ENCODE data around the gene MYO1D.

Gene MYO1D

DNA sequence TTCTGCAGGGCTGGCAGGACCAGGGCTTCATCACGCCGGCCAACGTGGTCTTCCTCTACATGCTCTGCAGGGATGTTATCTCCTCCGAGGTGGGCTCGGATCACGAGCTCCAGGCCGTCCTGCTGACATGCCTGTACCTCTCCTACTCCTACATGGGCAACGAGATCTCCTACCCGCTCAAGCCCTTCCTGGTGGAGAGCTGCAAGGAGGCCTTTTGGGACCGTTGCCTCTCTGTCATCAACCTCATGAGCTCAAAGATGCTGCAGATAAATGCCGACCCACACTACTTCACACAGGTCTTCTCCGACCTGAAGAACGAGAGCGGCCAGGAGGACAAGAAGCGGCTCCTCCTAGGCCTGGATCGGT lies 388.8 kb downstream of the MYO1D start:
- DNase-seq (ENCODE audit: low read depth) = no peak
- peak overlapping the region; percentile 60 for H3K4me3 ChIP-seq (ENCODE audit: low read length)
- TF ChIP-seq, protein P1, sequence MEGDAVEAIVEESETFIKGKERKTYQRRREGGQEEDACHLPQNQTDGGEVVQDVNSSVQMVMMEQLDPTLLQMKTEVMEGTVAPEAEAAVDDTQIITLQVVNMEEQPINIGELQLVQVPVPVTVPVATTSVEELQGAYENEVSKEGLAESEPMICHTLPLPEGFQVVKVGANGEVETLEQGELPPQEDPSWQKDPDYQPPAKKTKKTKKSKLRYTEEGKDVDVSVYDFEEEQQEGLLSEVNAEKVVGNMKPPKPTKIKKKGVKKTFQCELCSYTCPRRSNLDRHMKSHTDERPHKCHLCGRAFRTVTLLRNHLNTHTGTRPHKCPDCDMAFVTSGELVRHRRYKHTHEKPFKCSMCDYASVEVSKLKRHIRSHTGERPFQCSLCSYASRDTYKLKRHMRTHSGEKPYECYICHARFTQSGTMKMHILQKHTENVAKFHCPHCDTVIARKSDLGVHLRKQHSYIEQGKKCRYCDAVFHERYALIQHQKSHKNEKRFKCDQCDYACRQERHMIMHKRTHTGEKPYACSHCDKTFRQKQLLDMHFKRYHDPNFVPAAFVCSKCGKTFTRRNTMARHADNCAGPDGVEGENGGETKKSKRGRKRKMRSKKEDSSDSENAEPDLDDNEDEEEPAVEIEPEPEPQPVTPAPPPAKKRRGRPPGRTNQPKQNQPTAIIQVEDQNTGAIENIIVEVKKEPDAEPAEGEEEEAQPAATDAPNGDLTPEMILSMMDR (conservative IDR thresholded peaks at IDR 0.05; ENCODE audit: low read depth, low read length) = no peak

DNA sequence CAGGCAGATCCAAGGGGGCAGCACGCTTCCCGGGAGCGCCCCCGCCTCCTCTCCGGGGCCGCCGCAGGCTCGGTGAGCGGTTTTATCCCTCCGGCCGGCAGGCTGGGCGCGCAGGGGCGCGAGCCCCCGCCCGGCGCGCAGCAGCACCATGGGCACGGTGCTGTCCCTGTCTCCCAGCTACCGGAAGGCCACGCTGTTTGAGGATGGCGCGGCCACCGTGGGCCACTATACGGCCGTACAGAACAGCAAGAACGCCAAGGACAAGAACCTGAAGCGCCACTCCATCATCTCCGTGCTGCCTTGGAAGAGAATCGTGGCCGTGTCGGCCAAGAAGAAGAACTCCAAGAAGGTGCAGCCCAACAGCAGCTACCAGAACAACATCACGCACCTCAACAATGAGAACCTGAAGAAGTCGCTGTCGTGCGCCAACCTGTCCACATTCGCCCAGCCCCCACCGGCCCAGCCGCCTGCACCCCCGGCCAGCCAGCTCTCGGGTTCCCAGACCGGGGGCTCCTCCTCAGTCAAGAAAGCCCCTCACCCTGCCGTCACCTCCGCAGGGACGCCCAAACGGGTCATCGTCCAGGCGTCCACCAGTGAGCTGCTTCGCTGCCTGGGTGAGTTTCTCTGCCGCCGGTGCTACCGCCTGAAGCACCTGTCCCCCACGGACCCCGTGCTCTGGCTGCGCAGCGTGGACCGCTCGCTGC lies 389.3 kb downstream of the MYO1D start:
- peak overlapping the region; percentile 60 for H3K4me3 ChIP-seq (ENCODE audit: low read length)
- TF ChIP-seq, protein P1 (conservative IDR thresholded peaks at IDR 0.05; ENCODE audit: low read depth, low read length) = no peak
- no peak for DNase-seq (ENCODE audit: low read depth)

DNA sequence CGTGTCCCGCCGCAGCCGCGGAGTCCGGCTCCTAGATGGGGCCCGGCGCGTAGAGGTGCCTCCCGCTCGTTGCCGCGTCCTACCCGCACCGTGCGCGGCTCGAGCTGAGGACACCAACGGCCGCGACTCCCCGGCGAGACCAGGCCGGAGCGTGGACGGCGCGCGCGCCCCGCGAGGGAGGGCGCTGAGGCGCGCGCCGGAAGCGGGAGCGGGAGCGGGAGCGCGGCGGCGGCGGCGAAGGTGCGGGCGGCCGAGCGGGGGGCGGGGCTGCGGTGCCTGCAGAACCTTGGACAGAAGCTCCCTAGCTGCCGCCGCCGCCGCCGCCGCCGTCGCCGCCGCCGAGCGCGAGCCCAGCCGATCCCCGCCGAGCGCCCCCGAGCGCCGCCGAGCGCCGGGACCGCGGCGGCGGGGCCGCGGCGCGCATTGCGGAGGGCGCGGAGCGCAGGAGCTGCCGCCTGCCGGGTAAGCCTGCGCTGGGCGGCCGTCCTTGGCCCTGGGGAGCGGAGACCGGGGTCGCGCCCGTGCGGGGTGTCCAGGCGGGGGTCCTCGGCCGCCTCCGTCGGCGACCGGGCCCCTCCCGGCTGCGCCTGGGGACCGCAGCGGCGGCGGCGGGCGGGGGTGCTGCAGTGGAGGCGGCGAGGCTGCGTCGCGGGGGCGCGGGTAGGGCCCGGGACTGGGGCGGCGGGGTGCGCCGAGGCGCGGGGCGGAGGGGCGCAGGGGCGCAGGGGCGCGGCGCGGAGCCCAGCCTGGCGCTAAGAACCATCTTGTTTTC lies 390.0 kb downstream of the MYO1D start, which contains the start of gene CDK5R1:
CDK5R1 (plus strand) TSS at position 293 of the 772 bp plus-strand sequence. CDS start 628 bp downstream, outside the sequence.
- TF ChIP-seq, protein P1 (conservative IDR thresholded peaks at IDR 0.05; ENCODE audit: low read depth, low read length) = no peak
- peak within 1 kb of the TSS; percentile 60 for H3K4me3 ChIP-seq (ENCODE audit: low read length)
- no peak for DNase-seq (ENCODE audit: low read depth)

DNA sequence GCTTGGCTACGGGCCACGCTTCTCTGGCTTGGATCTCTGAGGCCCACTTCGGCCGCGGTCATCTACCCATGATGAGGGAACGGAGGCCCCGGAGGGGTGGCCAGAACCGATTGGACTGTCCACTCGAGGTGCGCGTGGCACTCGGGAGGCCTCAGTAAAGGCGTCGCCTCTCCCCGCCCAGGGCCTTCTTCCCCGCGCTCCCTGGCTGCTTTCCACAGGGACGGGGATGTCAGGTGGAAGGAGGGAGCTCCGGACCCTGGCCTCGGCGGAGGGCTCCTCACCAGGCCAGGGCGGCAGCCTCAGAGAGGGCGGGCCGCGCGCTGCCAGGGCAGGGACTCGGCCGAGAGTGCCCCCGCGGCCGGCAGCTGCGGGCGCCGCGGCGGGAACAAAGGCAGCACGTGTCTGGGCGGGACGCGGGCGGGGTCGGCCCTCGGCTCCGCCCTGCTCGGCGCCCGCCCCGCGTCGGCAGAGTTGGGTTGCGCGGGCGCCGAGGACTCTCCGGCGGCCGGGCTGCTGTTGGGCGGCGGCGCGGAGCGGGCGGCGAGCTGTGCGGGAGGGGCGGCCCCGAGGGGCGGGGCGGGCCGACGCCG lies 390.7 kb downstream of the MYO1D start:
- TF ChIP-seq, protein P1 (conservative IDR thresholded peaks at IDR 0.05; ENCODE audit: low read depth, low read length) = no peak
- peak overlapping the region; percentile 40 for H3K4me3 ChIP-seq (ENCODE audit: low read length)
- DNase-seq (ENCODE audit: low read depth) = no peak

DNA sequence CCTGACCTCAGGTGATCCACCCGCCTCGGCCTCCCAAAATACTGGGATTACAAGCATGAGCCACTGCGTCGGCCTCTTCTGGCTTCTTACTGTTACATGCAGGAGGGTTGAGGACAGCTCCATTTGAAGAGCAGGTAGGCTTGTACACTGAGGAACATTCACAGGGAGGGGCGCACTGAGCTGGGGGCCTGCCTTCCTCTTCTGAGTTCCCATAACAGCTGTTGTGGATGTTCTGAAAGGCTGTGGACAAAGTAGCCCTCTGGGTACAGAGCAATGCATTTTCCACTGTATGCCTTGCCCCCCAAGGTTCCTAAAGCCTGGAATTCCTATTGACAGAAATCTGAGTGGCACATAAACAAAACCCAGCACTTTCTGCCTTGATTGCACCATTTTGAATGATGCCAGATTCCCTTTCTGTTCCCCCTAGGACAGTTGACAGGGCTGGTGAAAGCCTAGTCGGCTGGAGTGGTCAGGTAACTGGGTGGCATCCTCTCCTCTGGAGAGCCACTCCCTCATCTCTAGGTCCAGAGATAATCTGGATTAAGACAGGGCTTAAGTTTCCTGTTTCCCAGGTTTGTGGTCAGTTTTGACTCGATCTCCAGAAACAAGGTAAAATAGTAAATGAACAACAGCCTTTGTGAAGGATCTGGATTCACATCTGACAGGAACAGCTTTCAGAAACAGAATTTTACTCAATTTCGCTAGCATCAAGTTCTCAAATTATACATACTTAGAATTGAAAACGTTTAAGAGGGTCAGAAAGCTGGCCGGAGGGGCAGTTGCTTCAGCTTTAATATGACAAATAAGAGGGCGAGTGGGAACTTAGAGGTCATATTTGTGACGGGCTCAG lies 391.4 kb downstream of the MYO1D start:
- peak overlapping the region; percentile 40 for H3K4me3 ChIP-seq (ENCODE audit: low read length)
- DNase-seq (ENCODE audit: low read depth) = no peak
- TF ChIP-seq, protein P1 (conservative IDR thresholded peaks at IDR 0.05; ENCODE audit: low read depth, low read length) = no peak

DNA sequence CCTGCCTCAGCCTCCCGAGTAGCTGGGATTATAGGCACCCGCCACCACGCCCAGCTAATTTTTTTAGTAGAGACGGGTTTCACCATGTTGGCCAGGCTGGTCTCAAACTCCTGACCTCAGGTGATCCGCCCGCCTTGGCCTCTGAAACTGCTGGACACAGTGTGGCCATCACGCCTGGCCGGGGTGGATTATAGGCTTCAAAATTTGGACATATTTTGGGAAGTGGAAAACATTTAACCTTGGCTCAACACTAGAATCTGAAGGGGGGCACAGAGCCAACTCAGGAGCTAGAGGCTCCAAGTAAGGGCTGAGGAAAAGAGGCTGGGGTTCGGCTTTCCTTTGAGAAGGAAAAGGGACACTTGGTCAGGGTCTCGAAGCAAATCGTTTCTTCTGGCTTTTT lies 392.3 kb downstream of the MYO1D start:
- TF ChIP-seq, protein P1 (conservative IDR thresholded peaks at IDR 0.05; ENCODE audit: low read depth, low read length) = no peak
- no peak for DNase-seq (ENCODE audit: low read depth)
- H3K4me3 ChIP-seq (ENCODE audit: low read length) = no peak overlapping the region
